HUES64 (cell line): ENCODE data around the gene CNGB1.

Experiments used
- H3K27ac ChIP-seq: 2 replicates; pipeline ENCODE4 v1.7.0; 2013; ENCODE audit warnings: low read depth, low read length, inconsistent platforms
- H3K27me3 ChIP-seq: 2 replicates; pipeline ENCODE4 v1.6.1; 2013; ENCODE audit warnings: mild to moderate bottlenecking, low read length; ENCODE audit not compliant: insufficient read depth
- H3K36me3 ChIP-seq: 2 replicates; pipeline ENCODE4 v1.6.1; 2013; ENCODE audit warnings: mild to moderate bottlenecking, low read length; ENCODE audit not compliant: insufficient read depth
- H3K4me1 ChIP-seq: 2 replicates; pipeline ENCODE4 v1.6.1; 2013; ENCODE audit warnings: mild to moderate bottlenecking, low read length, moderate library complexity; ENCODE audit not compliant: insufficient read depth
- H3K4me3 ChIP-seq: 2 replicates; pipeline ENCODE4 v1.5.1; 2013; ENCODE audit warnings: mild to moderate bottlenecking, low read length, moderate library complexity
- H3K9ac ChIP-seq: 2 replicates; pipeline ENCODE4 v1.6.1; 2013; ENCODE audit warnings: mild to moderate bottlenecking, low read depth, low read length
- H3K9me3 ChIP-seq: 2 replicates; pipeline ENCODE4 v1.6.1; 2013; ENCODE audit warnings: low read depth, low read length; ENCODE audit not compliant: insufficient read depth
- WGBS: fragments of 150-250, 120-280 bp; methylation state at CpG from one replicate; pipeline ENCODE4 v1.1.7; 2013; ENCODE audit warnings: missing lambda C conversion rate; 5-methylcytosine and 5-hydroxymethylcytosine counted together

CNGB1 gene

GRCh38 chr16:57972306-57972705, 1.4 kb upstream of the CNGB1 start:
- Histone ChIP-seq H3K27ac (no peak overlapping the region), H3K9ac (no peak overlapping the region), H3K36me3 (no peaks in the 10 kb centered on the region), H3K9me3 (no peaks in the 10 kb centered on the region), H3K27me3 (no peaks in the 10 kb centered on the region), H3K4me3 (no peak overlapping the region), H3K4me1 (0 out of 2 replicates have a peak, but pooled peaks cover 3% of the 10 kb centered on the region)
- WGBS, result 90% methylated on average over 4 of the region's 4 CpGs

GRCh38 chr16:57971848-57972247, 920 bp upstream of the CNGB1 start:
- no peak overlapping the region for H3K9ac ChIP-seq
- no peak overlapping the region for H3K4me3 ChIP-seq
- 0 out of 2 replicates have a peak, but pooled peaks cover 3% of the 10 kb centered on the region for H3K4me1 ChIP-seq
- WGBS, result 86% methylated on average over 1 of the region's 1 CpG
- no peaks in the 10 kb centered on the region for H3K27me3 ChIP-seq
- no peaks in the 10 kb centered on the region for H3K9me3 ChIP-seq
- H3K27ac ChIP-seq, result no peak overlapping the region
- no peaks in the 10 kb centered on the region for H3K36me3 ChIP-seq

DNA sequence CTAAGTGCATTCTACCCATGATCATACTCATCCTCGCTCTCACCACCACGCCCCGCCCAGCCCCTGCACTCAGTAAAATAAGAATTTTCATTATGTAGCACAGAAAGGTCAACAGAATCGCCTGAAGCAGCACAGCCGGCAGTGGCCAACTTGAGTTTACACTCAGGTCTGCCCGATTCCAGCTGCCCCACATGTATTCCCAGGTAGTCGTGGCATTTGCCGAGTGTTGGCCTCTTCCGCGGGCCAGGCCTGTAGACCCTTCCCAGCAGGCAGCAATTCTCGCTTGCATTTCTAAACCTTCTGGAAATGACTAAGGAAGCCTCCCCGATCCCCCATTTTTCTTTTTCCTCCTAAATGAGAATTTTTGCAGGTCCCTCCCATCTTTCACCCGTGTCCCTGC, 609 bp downstream of the CNGB1 start:
- H3K9me3 ChIP-seq, result no peaks in the 10 kb centered on the region
- no peaks in the 10 kb centered on the region for H3K4me1 ChIP-seq
- no peaks in the 10 kb centered on the region for H3K36me3 ChIP-seq
- H3K4me3 ChIP-seq, result no peak overlapping the region
- H3K9ac ChIP-seq, result no peak overlapping the region
- no peak overlapping the region for H3K27ac ChIP-seq
- WGBS, result 76% methylated on average over 13 of the region's 13 CpGs
- no peaks in the 10 kb centered on the region for H3K27me3 ChIP-seq

DNA sequence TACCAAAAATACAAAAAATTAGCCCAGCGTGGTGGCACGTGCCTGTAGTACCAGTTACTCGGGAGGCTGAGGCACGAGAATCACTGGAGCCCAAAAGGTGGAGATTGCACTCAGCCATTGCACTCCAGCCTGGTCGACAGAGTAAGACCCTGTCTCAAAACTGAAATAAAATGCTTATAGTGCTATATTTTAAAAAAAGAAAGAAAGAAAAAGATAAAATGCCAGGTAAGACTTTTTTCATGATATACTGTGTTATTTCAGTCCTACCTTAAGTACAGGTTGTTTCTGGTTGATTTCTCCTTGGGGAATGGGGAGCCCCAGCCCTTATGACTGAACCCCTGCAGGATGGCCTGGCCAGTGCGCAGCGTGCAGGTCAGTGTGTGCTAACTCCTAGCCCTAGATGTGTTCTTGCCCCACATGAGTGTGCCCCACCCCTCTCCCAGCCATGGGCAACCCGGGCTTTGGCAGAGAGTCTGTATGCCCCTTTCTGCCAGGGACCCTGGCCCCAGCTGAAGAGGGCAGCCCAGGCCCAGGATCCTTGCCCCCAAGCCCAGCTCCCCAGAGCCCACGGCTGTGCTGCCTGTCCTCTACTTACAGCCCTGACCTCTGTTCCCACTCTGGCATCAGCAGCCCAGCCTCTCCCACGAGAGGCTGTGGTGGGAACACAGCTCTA, 1.3 kb downstream of the CNGB1 start:
- Histone ChIP-seq H3K27ac (no peak overlapping the region), H3K27me3 (no peaks in the 10 kb centered on the region), H3K9me3 (no peaks in the 10 kb centered on the region), H3K36me3 (no peaks in the 10 kb centered on the region), H3K4me1 (no peaks in the 10 kb centered on the region), H3K4me3 (no peak overlapping the region), H3K9ac (no peak overlapping the region)
- WGBS, result 90% methylated on average over 10 of the region's 10 CpGs

GRCh38 chr16:57967916-57968315, 3.0 kb downstream of the CNGB1 start:
- no peak overlapping the region for H3K9ac ChIP-seq
- no peak overlapping the region for H3K27ac ChIP-seq
- H3K36me3 ChIP-seq, result no peaks in the 10 kb centered on the region
- no peaks in the 10 kb centered on the region for H3K4me1 ChIP-seq
- H3K27me3 ChIP-seq, result no peaks in the 10 kb centered on the region
- no peak overlapping the region for H3K4me3 ChIP-seq
- H3K9me3 ChIP-seq, result no peaks in the 10 kb centered on the region

DNA sequence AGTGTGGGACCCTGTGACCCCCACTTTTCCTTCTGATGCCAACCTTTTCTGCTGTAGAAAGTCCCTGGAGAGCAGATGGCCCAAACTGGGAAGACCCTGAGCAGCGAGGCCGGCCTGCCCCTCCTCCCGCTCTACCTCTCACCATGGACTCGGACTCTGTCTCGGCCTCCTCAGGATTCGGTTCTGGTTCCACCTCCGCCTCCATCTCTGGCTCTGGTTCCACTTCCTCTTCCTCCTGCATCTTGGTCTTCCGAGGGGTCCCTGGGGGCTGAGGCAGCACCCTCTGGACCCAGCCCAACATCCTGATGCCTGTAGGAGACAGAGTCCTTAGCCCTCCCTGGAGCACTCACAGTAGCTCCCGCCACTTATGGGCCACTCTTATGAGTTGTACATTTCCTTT, 3.9 kb downstream of the CNGB1 start:
- Histone ChIP-seq H3K27me3 (no peaks in the 10 kb centered on the region), H3K27ac (no peak overlapping the region), H3K9ac (no peak overlapping the region), H3K36me3 (no peaks in the 10 kb centered on the region), H3K9me3 (no peaks in the 10 kb centered on the region), H3K4me1 (no peaks in the 10 kb centered on the region), H3K4me3 (no peak overlapping the region)
- WGBS, result 92% methylated on average over 9 of the region's 9 CpGs

DNA sequence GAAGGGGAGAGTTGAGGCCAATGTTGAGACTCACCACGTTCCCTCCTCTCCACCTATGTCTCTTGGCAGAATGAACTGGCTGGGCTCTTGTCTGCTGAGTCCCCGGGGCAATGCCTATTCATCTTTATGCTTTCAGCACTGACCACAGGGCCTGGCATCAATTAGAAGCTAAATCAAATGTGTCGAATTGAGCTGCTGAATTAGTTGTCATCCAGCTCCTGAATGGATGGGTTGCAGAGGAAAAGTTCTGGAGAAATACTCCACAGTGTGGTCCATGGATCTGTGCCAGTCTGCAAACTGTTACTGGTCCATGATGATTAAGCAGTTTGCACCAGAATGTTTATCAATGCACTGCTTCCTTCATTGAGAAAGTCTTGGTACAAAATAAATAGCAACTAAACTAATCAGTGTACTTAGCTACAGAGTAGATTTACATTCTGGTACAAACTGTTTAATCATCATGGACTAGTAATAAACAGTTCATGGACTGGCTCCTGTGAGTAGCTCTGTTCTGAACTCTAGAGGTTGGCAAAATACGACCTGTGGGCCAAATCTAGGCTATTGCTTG, 4.6 kb downstream of the CNGB1 start:
- WGBS, result 84% methylated on average over 4 of the region's 4 CpGs
- no peaks in the 10 kb centered on the region for H3K36me3 ChIP-seq
- H3K4me1 ChIP-seq, result no peaks in the 10 kb centered on the region
- no peak overlapping the region for H3K27ac ChIP-seq
- no peak overlapping the region for H3K9ac ChIP-seq
- no peaks in the 10 kb centered on the region for H3K27me3 ChIP-seq
- no peaks in the 10 kb centered on the region for H3K9me3 ChIP-seq
- no peak overlapping the region for H3K4me3 ChIP-seq

- Histone ChIP-seq H3K36me3 (no peaks in the 10 kb centered on the region), H3K4me3 (no peak overlapping the region), H3K27ac (no peak overlapping the region), H3K9ac (no peak overlapping the region), H3K27me3 (no peaks in the 10 kb centered on the region), H3K4me1 (no peaks in the 10 kb centered on the region), H3K9me3 (no peaks in the 10 kb centered on the region)
- WGBS, result 78% methylated on average over 9 of the region's 10 CpGs
These were observed 6.7 kb downstream of the CNGB1 start for GRCh38 chr16:57964157-57964700.

- Histone ChIP-seq H3K27ac (no peak overlapping the region), H3K9ac (no peak overlapping the region), H3K9me3 (no peaks in the 10 kb centered on the region), H3K36me3 (no peaks in the 10 kb centered on the region), H3K4me1 (no peaks in the 10 kb centered on the region), H3K4me3 (no peak overlapping the region), H3K27me3 (no peaks in the 10 kb centered on the region)
- 80% methylated on average over 9 of the region's 9 CpGs for WGBS
These were observed 8.2 kb downstream of the CNGB1 start for GRCh38 chr16:57962756-57963155.

- H3K27ac ChIP-seq, result no peak overlapping the region
- H3K4me3 ChIP-seq, result no peak overlapping the region
- no peaks in the 10 kb centered on the region for H3K4me1 ChIP-seq
- 86% methylated on average over 5 of the region's 5 CpGs for WGBS
- H3K9ac ChIP-seq, result no peak overlapping the region
- H3K27me3 ChIP-seq, result no peaks in the 10 kb centered on the region
- H3K9me3 ChIP-seq, result no peaks in the 10 kb centered on the region
- H3K36me3 ChIP-seq, result no peaks in the 10 kb centered on the region
These were observed 8.9 kb downstream of the CNGB1 start for GRCh38 chr16:57962046-57962445.

- WGBS, result 87% methylated on average over 2 of the region's 2 CpGs
- Histone ChIP-seq H3K9me3 (no peaks in the 10 kb centered on the region), H3K4me3 (no peak overlapping the region), H3K4me1 (no peaks in the 10 kb centered on the region), H3K27ac (no peak overlapping the region), H3K9ac (no peak overlapping the region), H3K27me3 (no peaks in the 10 kb centered on the region), H3K36me3 (no peaks in the 10 kb centered on the region)
These were observed 9.4 kb downstream of the CNGB1 start for GRCh38 chr16:57961538-57961937.
